B cell (primary cell): ENCODE results near the gene GIMD1. TPM values are rescaled to one million over a fixed set of nuclear protein-coding genes. Genes with fewer than 3 reads are reported as not detected.

Source experiments
- ATAC-seq: fragments of 200-7000 bp; cut with Tn5 transposase; one replicate; pipeline ENCODE4 v1.10.0; 2021; ENCODE audit warnings: low read depth, mild to moderate bottlenecking, moderate number of reproducible peaks, moderate library complexity
- CTCF ChIA-PET: fragments of 350-600 bp; sonication (Branson Sonifier 250); formaldehyde crosslinking; loops from one replicate; lab custom pipeline; 2021; ENCODE audit warnings: antibody characterized with exemption, inconsistent platforms; lab: Charles Lee
- POLR2A ChIA-PET: fragments of 350-600 bp; sonication (Branson Sonifier 250); formaldehyde crosslinking; loops from one replicate; lab custom pipeline; 2021; ENCODE audit warnings: antibody characterized with exemption; lab: Charles Lee
- DNase-seq: peaks from one replicate; pipeline ENCODE4 v3.0.0; 2013
- H2AFZ ChIP-seq: 2 replicates; pipeline ENCODE4 v1.6.1; 2012; ENCODE audit warnings: mild to moderate bottlenecking, low read depth, low read length; ENCODE audit not compliant: insufficient read depth, poor library complexity, severe bottlenecking
- H3K27ac ChIP-seq, 2 donors: 1 replicate in 1 of 2; 2 replicates in 1 of 2; pipeline ENCODE4 v1.5.1; 2012 to 2013; ENCODE audit warnings: low read length in 2 of 2, mild to moderate bottlenecking in 2 of 2, moderate library complexity in 1 of 2
- H3K27me3 ChIP-seq, 4 experiments: fragments of 200-600 bp in 1 of 4; sonication (generic) in 1 of 4; replicated peaks in 1 of 4; 1 replicate in 2 of 4; 2 replicates in 2 of 4; pipeline versions ENCODE4 v1.6.1 to v1.7.0; 2013 to 2016; ENCODE audit warnings: low read length in 3 of 4, mild to moderate bottlenecking in 2 of 4, mixed read lengths in 1 of 4, moderate library complexity in 1 of 4; ENCODE audit not compliant: insufficient read depth in 4 of 4, control insufficient read depth in 3 of 4; ENCODE audit errors: control extremely low read depth in 1 of 4
- H3K36me3 ChIP-seq, 2 experiments: replicated peaks in 1 of 2; 1 replicate in 1 of 2; 2 replicates in 1 of 2; pipeline versions ENCODE4 v1.6.1 to v1.7.1; 2013; ENCODE audit warnings: low read length in 1 of 2; ENCODE audit not compliant: insufficient read depth in 2 of 2, control insufficient read depth in 1 of 2; ENCODE audit errors: control extremely low read depth in 1 of 2, extremely low read depth in 1 of 2
- H3K4me1 ChIP-seq, 2 donors: fragments of 200-600 bp in 1 of 2; sonication (generic) in 1 of 2; 1 replicate in 1 of 2; 2 replicates in 1 of 2; pipeline versions ENCODE4 v1.5.1 to v1.6.1; 2013 to 2017; ENCODE audit warnings: low read length in 2 of 2; ENCODE audit not compliant: control insufficient read depth in 2 of 2, insufficient read depth in 2 of 2
- H3K4me2 ChIP-seq: replicated peaks from 2 replicates; pipeline ENCODE3; 2012; ENCODE audit warnings: mild to moderate bottlenecking, low read depth, low read length; ENCODE audit not compliant: poor library complexity, severe bottlenecking
- H3K4me3 ChIP-seq, 5 experiments: fragments of 200-600 bp in 1 of 5; sonication (generic) in 1 of 5; 1 replicate in 3 of 5; 2 replicates in 2 of 5; pipeline versions ENCODE4 v1.5.1 to v1.7.0; 2011 to 2016; ENCODE audit warnings: low read length in 4 of 5, mild to moderate bottlenecking in 4 of 5, low read depth in 2 of 5, control low read depth in 1 of 5, moderate library complexity in 1 of 5; ENCODE audit not compliant: insufficient read depth in 1 of 5; ENCODE audit errors: control extremely low read depth in 1 of 5, extremely low read depth in 1 of 5
- H3K79me2 ChIP-seq: fragments of 200-600 bp; sonication (generic); one replicate; pipeline ENCODE4 v1.6.0; 2016; ENCODE audit warnings: low read length; ENCODE audit not compliant: control insufficient read depth, insufficient read depth
- H3K9ac ChIP-seq: fragments of 200-600 bp; sonication (generic); 2 replicates; pipeline ENCODE4 v1.6.1; 2017; ENCODE audit warnings: mild to moderate bottlenecking, low read length, moderate library complexity
- H3K9me3 ChIP-seq, 3 donors: one replicate each; pipeline versions ENCODE4 v1.6.1 to v1.7.1; 2013; ENCODE audit warnings: low read length in 2 of 3; ENCODE audit not compliant: control insufficient read depth in 2 of 3, insufficient read depth in 1 of 3; ENCODE audit errors: control extremely low read depth in 1 of 3
- H4K20me1 ChIP-seq: 2 replicates; pipeline ENCODE4 v1.6.0; 2012; ENCODE audit warnings: mild to moderate bottlenecking, low read length; ENCODE audit not compliant: insufficient read depth, control insufficient read depth, poor library complexity, severe bottlenecking
- H3K27ac Mint-ChIP-seq: one replicate; pipeline ENCODE4 v1.8.0; 2021; ENCODE audit warnings: mixed read lengths
- H3K27me3 Mint-ChIP-seq: one replicate; pipeline ENCODE4 v1.8.0; 2021; ENCODE audit warnings: mixed read lengths
- H3K4me1 Mint-ChIP-seq: one replicate; pipeline ENCODE4 v1.8.0; 2021; ENCODE audit warnings: mixed read lengths
- H3K4me3 Mint-ChIP-seq: one replicate; pipeline ENCODE4 v1.8.0; 2021; ENCODE audit warnings: mixed read lengths
- H3K9me3 Mint-ChIP-seq: one replicate; pipeline ENCODE4 v1.8.0; 2022; ENCODE audit warnings: mixed read lengths; ENCODE audit not compliant: insufficient read depth
- EZH2 ChIP-seq: IDR thresholded peaks from 2 replicates; pipeline ENCODE4 v1.6.1; 2012; ENCODE audit warnings: borderline replicate concordance, low read depth, mild to moderate bottlenecking, moderate library complexity, low read length; ENCODE audit not compliant: insufficient read depth, poor library complexity, severe bottlenecking
- WGBS: methylation state at CpG from one replicate; pipeline ENCODE4 v1.1.5; 2013; ENCODE audit warnings: missing lambda C conversion rate; ENCODE audit not compliant: insufficient coverage; 5-methylcytosine and 5-hydroxymethylcytosine counted together
- intact Hi-C: fragments of 100-400 bp; cut with micrococcal nuclease; formaldehyde crosslinking; loops from one replicate; pipeline ENCODE4 v1.10.0; 2022
- polyA plus RNA-seq: library from polyadenylated mRNA; depleted of rRNA; stranded (reverse); fragments of >200 nt; gene quantifications from 2 replicates; pipeline ENCODE4 v1.2.3, GENCODE V29; 2012
- total RNA-seq, 2 donors: library from RNA; stranded (reverse); fragments of 120-200 nt in 1 of 2; gene quantifications; 1 replicate in 1 of 2; 2 replicates in 1 of 2; pipeline versions ENCODE4 v1.2.3 to v1.2.4, GENCODE V29; 2013 to 2022
- TF ChIP-seq, protein P1 (sequence below): fragments of 200-600 bp; IDR thresholded peaks from one replicate; pipeline ENCODE4 v1.8.0; 2022; ENCODE audit warnings: antibody characterized with exemption, mild to moderate bottlenecking

Gene GIMD1
- total and polyA plus RNA-seq, 2 donors (not counting 1 experiment from before 2014, with no cell fraction given): not detected

DNA sequence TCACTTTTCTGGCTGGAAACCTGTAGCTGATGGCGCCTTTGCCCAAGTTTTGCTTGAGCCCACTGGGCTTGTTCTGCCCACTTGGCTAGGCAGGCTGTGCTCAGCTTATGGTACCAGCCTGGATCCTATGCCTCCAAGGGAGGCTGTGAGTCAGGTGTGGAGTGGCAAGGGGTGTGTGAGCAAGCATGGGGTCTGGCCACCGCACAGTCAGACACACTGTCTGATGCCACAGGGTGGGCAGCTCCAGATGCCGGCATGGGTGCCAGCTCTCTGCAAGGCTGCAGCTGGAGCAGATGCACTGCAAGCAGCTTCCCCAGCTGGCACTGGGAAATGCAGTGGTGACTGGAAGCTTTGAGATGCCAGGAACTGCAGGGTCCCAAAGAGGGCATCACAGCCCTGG, 16.3 kb upstream of the GIMD1 start:
- no peak overlapping the region for H3K4me2 ChIP-seq
- DNase-seq: no peak
- Mint-ChIP-seq H3K27me3 (peaks cover 3% of the 10 kb centered on the region), H3K4me1 (no peaks in the 10 kb centered on the region), H3K4me3 (no peak overlapping the region), H3K9me3 (peaks cover 4% of the 10 kb centered on the region), H3K27ac (no peak overlapping the region)
- no peaks in the 10 kb centered on the region for H3K36me3 ChIP-seq
- no peaks in the 10 kb centered on the region for H3K79me2 ChIP-seq
- H3K4me1 ChIP-seq: no peaks in the 10 kb centered on the region
- intact Hi-C loops: no loop called here
- 98% methylated on average over 3 of the region's 3 CpGs for WGBS
- TF ChIP-seq EZH2: no peak
- TF ChIP-seq, protein P1, sequence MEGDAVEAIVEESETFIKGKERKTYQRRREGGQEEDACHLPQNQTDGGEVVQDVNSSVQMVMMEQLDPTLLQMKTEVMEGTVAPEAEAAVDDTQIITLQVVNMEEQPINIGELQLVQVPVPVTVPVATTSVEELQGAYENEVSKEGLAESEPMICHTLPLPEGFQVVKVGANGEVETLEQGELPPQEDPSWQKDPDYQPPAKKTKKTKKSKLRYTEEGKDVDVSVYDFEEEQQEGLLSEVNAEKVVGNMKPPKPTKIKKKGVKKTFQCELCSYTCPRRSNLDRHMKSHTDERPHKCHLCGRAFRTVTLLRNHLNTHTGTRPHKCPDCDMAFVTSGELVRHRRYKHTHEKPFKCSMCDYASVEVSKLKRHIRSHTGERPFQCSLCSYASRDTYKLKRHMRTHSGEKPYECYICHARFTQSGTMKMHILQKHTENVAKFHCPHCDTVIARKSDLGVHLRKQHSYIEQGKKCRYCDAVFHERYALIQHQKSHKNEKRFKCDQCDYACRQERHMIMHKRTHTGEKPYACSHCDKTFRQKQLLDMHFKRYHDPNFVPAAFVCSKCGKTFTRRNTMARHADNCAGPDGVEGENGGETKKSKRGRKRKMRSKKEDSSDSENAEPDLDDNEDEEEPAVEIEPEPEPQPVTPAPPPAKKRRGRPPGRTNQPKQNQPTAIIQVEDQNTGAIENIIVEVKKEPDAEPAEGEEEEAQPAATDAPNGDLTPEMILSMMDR: no peak
- ChIA-PET POLR2A (no interaction called here), CTCF (no interaction called here)
- peaks cover 0 to 16% (median 6%) of the 10 kb centered on the region in 3 donors for H3K9me3 ChIP-seq
- no peaks in the 10 kb centered on the region for H4K20me1 ChIP-seq
- no peaks in the 10 kb centered on the region for H3K27me3 ChIP-seq
- no peak overlapping the region for H3K9ac ChIP-seq
- H3K27ac ChIP-seq: no peak overlapping the region
- H3K4me3 ChIP-seq: no peak overlapping the region
- ATAC-seq: no peak
- H2AFZ ChIP-seq: no peak overlapping the region

DNA sequence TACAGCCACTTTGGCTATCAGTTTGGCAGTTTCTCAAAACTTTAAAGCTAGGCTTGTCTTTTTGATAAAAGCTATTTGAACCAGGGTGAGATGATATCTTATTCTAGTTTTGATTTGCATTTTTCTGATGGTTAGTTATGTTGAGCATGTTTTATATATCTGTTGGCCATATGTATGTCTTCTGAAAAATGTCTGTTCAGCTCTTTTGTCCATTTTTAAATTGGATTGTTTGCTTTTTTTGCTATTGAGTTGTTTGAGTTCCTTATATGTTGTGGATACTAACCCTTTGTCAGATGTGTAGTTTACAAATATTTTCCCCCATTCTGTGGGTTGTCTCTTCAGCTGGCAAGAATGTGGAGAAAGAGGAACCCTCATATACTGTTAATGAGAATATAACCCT, 11.6 kb upstream of the GIMD1 start:
- POLR2A ChIA-PET: no interaction called here

More for the DNA sequence above, 11.6 kb upstream of the GIMD1 start:
- Histone ChIP-seq H3K36me3 (no peaks in the 10 kb centered on the region), H3K9me3 (peaks cover 0 to 6% (median 2%) of the 10 kb centered on the region in 3 donors), H3K27ac (no peak overlapping the region), H3K4me3 (no peak overlapping the region), H3K4me1 (no peaks in the 10 kb centered on the region), H4K20me1 (no peaks in the 10 kb centered on the region), H3K79me2 (no peaks in the 10 kb centered on the region), H2AFZ (no peak overlapping the region), H3K27me3 (peaks cover 0 to 2% (median 0%) of the 10 kb centered on the region in 4 experiments), H3K4me2 (no peak overlapping the region), H3K9ac (no peak overlapping the region)
- DNase-seq: no peak
- intact Hi-C loops: no loop called here
- CTCF ChIA-PET: no interaction called here
- H3K27ac Mint-ChIP-seq: no peak overlapping the region
- no peak overlapping the region for H3K4me3 Mint-ChIP-seq
- no peak for TF ChIP-seq EZH2
- TF ChIP-seq, protein P1: no peak
- H3K9me3 Mint-ChIP-seq: no peaks in the 10 kb centered on the region
- peaks cover 8% of the 10 kb centered on the region for H3K27me3 Mint-ChIP-seq
- no peaks in the 10 kb centered on the region for H3K4me1 Mint-ChIP-seq
- no peak for ATAC-seq
